Activated T-cell treated with anti-CD3 and anti-CD28 coated beads, Interleukin-2, amount 50 U/mL, for 24 hours (primary cell): ENCODE data around the gene ITGA1.
A peak's percentile ranks its signal among the peaks of the same experiment; 100 is the strongest.
"Not testable (repeated sequence)": the region's sequence is repeated elsewhere in the genome, so short reads cannot be mapped to it uniquely, and the experiment has no call there.

Experiments
- DNase-seq: peaks from one replicate; pipeline ENCODE4 v3.0.0-alpha.2; 2020
- H3K27ac Mint-ChIP-seq: 2 replicates; pipeline ENCODE4 v1.8.0; 2020; ENCODE audit warnings: mild to moderate bottlenecking, mixed read lengths
- H3K27me3 Mint-ChIP-seq: 2 replicates; pipeline ENCODE4 v1.8.0; 2020; ENCODE audit warnings: mixed read lengths
- H3K36me3 Mint-ChIP-seq: 2 replicates; pipeline ENCODE4 v1.8.0; 2020; ENCODE audit warnings: low read depth, mixed read lengths
- H3K4me1 Mint-ChIP-seq: 2 replicates; pipeline ENCODE4 v1.8.0; 2020; ENCODE audit warnings: low read depth, mixed read lengths
- H3K4me3 Mint-ChIP-seq: 2 replicates; pipeline ENCODE4 v1.8.0; 2020; ENCODE audit warnings: mild to moderate bottlenecking, moderate library complexity, mixed read lengths
- H3K9me3 Mint-ChIP-seq: 2 replicates; pipeline ENCODE4 v1.8.0; 2020; ENCODE audit warnings: mixed read lengths

Gene ITGA1

GRCh38 chr5:52787600-52788504, at the start of gene ITGA1, which contains the start of gene PELO:
TSS of gene ITGA1 (plus strand) at chr5:52787916. CDS start at chr5:52788354, 438 bp downstream.
TSS of gene PELO (plus strand) at chr5:52787916. CDS start at chr5:52800395, 12,479 bp downstream.
- peak; percentile 72 for DNase-seq
- no peaks in the 10 kb centered on the region for H3K9me3 Mint-ChIP-seq
- no peaks in the 10 kb centered on the region for H3K36me3 Mint-ChIP-seq
- H3K4me3 Mint-ChIP-seq = peak within 1 kb of the TSS; percentile 87
- peak within 1 kb of the TSS; percentile 81 for H3K27ac Mint-ChIP-seq
- peaks cover 50% of the 10 kb centered on the region for H3K4me1 Mint-ChIP-seq
- peaks cover 8% of the 10 kb centered on the region for H3K27me3 Mint-ChIP-seq

DNA sequence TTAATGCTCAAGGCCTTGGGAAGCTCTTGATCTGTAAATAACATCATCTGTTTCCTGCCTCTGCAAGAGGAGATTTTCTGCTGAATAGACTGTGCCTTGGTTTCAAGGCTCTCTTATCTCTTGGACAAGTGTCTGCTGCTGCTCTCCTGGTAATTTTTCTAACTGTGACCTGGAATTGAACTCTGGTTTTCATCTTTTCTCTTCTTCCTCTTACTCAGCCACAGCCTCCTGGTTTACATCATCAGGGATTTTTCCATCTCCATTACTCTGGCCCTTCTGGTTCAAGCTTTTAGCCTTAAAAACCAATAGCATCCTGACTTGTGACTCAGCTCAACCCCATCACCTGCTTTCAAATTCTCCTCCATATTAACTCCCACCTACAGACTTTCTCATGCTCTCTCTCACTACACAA, 49.6 kb upstream of the ITGA1 start:
- Mint-ChIP-seq H3K4me1 (peaks cover 40% of the 10 kb centered on the region), H3K27ac (peak overlapping the region; percentile 4), H3K4me3 (no peak overlapping the region), H3K36me3 (no peaks in the 10 kb centered on the region), H3K9me3 (peaks cover 4% of the 10 kb centered on the region), H3K27me3 (no peaks in the 10 kb centered on the region)
- no peak for DNase-seq

DNA sequence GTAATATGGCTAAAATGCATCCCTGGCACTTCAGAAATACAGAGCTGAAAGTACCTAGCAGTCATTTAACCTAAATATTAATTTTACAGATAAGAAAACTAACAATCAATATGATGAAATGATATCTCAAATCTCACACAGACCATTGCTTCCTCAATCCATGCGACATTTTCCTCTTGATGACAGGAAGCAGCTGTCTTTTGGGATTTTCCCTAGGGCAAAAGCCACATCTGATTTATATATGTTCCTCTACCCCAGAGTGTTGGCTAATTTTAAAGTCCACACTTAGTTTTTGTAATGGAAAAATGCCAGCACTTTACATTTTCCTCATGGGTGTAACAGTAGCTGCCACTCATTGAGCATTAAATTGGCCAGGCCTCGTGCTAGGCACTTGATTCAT, 47.7 kb upstream of the ITGA1 start:
- no peak overlapping the region for H3K27ac Mint-ChIP-seq
- DNase-seq = no peak
- H3K4me1 Mint-ChIP-seq = peaks cover 57% of the 10 kb centered on the region
- H3K27me3 Mint-ChIP-seq = no peaks in the 10 kb centered on the region
- peaks cover 4% of the 10 kb centered on the region for H3K9me3 Mint-ChIP-seq
- H3K36me3 Mint-ChIP-seq = no peaks in the 10 kb centered on the region
- no peak overlapping the region for H3K4me3 Mint-ChIP-seq

DNA sequence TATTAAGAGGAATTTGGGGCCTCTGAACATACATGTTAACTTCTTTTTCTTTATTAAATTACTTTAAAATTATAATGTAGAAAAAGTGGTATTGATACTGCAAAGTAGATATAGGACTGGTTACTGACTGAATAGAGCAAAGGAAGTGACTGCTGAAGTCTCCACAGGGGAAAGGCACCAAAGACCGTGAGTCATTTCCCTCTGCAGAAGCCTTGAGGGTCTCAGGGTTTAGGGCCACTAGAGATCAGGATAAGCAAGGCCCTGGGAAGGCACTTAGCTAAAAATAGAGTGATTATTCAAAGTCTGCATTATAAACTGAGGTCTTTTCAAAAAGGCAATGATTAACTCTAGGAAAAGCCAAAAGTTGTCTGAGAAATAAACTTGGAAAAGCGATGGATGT, 44.7 kb upstream of the ITGA1 start:
- no peaks in the 10 kb centered on the region for H3K27me3 Mint-ChIP-seq
- peak overlapping the region; percentile 18 for H3K27ac Mint-ChIP-seq
- peaks cover 70% of the 10 kb centered on the region for H3K4me1 Mint-ChIP-seq
- peak overlapping the region; percentile 4 for H3K4me3 Mint-ChIP-seq
- no peaks in the 10 kb centered on the region for H3K9me3 Mint-ChIP-seq
- no peaks in the 10 kb centered on the region for H3K36me3 Mint-ChIP-seq
- DNase-seq = no peak

DNA sequence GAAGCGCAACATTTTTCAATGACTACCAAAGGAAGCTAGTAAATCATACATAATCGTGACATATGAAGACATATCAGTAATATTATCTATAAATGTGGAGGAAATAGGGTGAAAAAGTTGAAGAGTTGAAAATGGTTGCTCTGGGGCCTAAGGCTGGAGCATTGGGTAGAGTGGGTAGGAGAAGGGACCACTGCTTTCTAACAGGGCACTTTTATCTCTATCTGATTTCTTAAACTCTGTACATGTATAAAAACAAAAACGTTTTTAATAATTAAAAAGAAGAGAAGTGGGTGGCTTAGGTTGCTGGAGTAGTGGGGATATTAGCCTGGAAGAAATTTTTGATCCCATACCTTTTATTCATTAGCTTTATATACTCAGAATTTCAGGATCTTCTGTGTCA, 44.2 kb upstream of the ITGA1 start:
- no peak for DNase-seq
- Mint-ChIP-seq H3K9me3 (no peaks in the 10 kb centered on the region), H3K27ac (peak overlapping the region; percentile 62), H3K27me3 (no peaks in the 10 kb centered on the region), H3K4me1 (peaks cover 70% of the 10 kb centered on the region), H3K36me3 (no peaks in the 10 kb centered on the region), H3K4me3 (peak overlapping the region; percentile 4)

- no peak for DNase-seq
- Mint-ChIP-seq H3K4me3 (no peak overlapping the region), H3K36me3 (no peaks in the 10 kb centered on the region), H3K27me3 (no peaks in the 10 kb centered on the region), H3K27ac (peak overlapping the region; percentile 62), H3K4me1 (peaks cover 70% of the 10 kb centered on the region), H3K9me3 (no peaks in the 10 kb centered on the region)
Measured at GRCh38 chr5:52743970-52744369, 43.7 kb upstream of the ITGA1 start.

GRCh38 chr5:52744867-52745458, 42.8 kb upstream of the ITGA1 start:
- not testable (repeated sequence) for DNase-seq, H3K9me3 Mint-ChIP-seq, H3K4me3 Mint-ChIP-seq, H3K36me3 Mint-ChIP-seq, H3K27me3 Mint-ChIP-seq
- H3K4me1 Mint-ChIP-seq = peaks cover 69% of the 10 kb centered on the region
- H3K27ac Mint-ChIP-seq = peak overlapping the region; percentile 22

- no peaks in the 10 kb centered on the region for H3K9me3 Mint-ChIP-seq
- no peak overlapping the region for H3K4me3 Mint-ChIP-seq
- H3K27me3 Mint-ChIP-seq = no peaks in the 10 kb centered on the region
- H3K36me3 Mint-ChIP-seq = no peaks in the 10 kb centered on the region
- H3K27ac Mint-ChIP-seq = no peak overlapping the region
- peaks cover 63% of the 10 kb centered on the region for H3K4me1 Mint-ChIP-seq
- no peak for DNase-seq
Measured at GRCh38 chr5:52746539-52746938, 41.2 kb upstream of the ITGA1 start.

DNA sequence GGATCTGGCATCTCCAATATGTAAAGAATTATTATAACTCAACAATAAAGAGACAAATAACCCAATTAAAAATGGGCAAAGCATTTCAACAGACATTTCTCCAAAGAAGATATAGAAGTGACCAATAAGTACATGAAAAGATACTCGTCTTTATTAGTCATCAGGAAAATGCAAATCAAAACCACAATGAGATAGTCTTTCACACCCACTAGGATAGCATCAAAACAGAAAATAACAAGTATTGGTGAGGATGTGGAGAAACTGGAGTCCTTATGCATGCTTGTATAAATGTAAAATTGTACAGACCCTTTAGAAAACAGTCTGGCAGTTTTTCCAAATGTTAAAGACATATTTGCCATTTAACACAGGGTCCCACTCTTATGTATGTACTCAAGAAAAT, 39.1 kb upstream of the ITGA1 start:
- Mint-ChIP-seq H3K4me1 (peaks cover 47% of the 10 kb centered on the region), H3K36me3 (no peaks in the 10 kb centered on the region), H3K27ac (peak overlapping the region; percentile 32), H3K27me3 (no peaks in the 10 kb centered on the region), H3K9me3 (no peaks in the 10 kb centered on the region), H3K4me3 (no peak overlapping the region)
- DNase-seq = no peak

DNA sequence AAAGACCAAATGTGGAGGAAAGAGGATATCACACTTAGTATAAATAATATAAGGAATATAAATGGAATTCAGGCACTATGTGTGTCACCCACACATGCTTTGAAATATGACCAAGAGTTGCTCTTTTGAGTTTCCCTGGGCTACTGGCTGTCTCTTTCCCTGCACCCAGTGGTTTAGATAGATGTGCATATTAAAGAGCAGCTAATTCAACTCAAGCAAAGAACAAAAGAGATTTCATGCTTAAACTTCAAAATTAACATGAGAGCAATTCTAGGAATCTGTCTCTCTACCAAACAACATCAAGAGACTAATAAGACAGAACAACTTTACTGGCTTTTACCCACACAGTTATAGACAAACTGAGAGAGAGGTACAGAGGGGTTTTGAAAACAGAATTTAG, 38.0 kb upstream of the ITGA1 start:
- H3K27ac Mint-ChIP-seq = no peak overlapping the region
- no peaks in the 10 kb centered on the region for H3K27me3 Mint-ChIP-seq
- no peak overlapping the region for H3K4me3 Mint-ChIP-seq
- H3K9me3 Mint-ChIP-seq = no peaks in the 10 kb centered on the region
- no peak for DNase-seq
- H3K4me1 Mint-ChIP-seq = peaks cover 37% of the 10 kb centered on the region
- no peaks in the 10 kb centered on the region for H3K36me3 Mint-ChIP-seq

DNA sequence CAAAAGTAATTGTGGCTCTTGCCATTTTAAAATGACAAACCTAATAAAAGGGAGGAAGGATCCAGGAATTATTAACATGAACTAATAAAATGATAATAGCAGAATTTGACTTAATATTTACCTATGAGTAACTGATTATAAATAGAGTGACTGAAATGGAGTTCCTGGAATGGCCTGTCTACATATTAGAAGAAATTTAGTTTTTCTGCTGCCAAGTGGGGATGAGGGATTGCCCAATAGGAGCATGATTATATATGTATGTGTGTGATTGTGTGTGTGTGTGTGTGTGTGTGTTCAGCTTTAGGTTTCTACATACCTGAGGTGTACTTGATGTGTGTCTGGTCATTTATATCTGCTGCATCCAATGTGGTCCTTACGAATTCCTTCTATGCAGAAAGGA, 36.6 kb upstream of the ITGA1 start:
- Mint-ChIP-seq H3K9me3 (no peaks in the 10 kb centered on the region), H3K27ac (no peak overlapping the region), H3K4me1 (peaks cover 23% of the 10 kb centered on the region), H3K27me3 (no peaks in the 10 kb centered on the region), H3K36me3 (no peaks in the 10 kb centered on the region), H3K4me3 (no peak overlapping the region)
- no peak for DNase-seq

- Mint-ChIP-seq H3K4me3 (no peak overlapping the region), H3K27ac (no peak overlapping the region), H3K27me3 (no peaks in the 10 kb centered on the region), H3K4me1 (peaks cover 6% of the 10 kb centered on the region), H3K36me3 (no peaks in the 10 kb centered on the region), H3K9me3 (no peaks in the 10 kb centered on the region)
- DNase-seq = no peak
Measured at GRCh38 chr5:52754051-52754450, 33.7 kb upstream of the ITGA1 start.

DNA sequence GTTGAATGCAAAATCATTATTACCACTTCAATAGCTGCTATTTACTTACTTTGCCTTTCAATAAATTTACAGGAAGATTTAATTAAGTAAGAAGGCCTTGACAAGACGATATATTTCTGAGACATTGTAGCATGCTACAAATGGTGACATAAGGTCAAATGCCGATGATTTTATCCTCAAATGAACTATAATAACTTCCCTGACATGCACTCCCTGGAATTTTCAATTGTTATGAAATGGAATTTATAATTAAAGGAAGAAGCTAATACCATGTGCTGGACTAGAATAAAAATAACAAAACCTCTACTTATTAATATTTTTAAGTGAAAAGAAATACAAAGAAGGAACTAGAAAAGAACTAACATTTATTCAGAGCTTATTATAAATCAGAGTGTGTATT, 30.2 kb upstream of the ITGA1 start:
- H3K4me3 Mint-ChIP-seq = no peak overlapping the region
- no peak overlapping the region for H3K27ac Mint-ChIP-seq
- peaks cover 26% of the 10 kb centered on the region for H3K4me1 Mint-ChIP-seq
- H3K9me3 Mint-ChIP-seq = peaks cover 13% of the 10 kb centered on the region
- DNase-seq = no peak
- no peaks in the 10 kb centered on the region for H3K27me3 Mint-ChIP-seq
- peaks cover 2% of the 10 kb centered on the region for H3K36me3 Mint-ChIP-seq

GRCh38 chr5:52758014-52758413, 29.7 kb upstream of the ITGA1 start:
- Mint-ChIP-seq H3K27me3 (no peaks in the 10 kb centered on the region), H3K27ac (no peak overlapping the region)

DNA sequence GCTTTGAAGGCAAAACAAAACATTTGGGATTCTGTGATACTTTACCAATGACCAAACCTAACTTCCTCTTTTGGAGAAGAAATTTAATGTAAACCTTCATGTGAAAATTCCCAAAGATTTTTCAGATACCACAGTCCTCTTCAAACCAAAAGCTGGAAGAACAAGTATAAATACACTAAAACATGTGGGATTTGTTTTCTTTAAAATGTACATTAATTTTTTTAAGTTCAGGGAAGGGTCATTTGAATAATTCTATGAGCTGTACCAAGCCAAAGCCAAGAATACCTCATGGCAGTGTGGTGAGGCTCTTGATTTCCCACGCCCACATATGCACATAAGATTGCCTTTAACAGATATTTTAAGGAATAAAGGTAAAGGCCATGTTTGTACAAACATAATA, 28.4 kb upstream of the ITGA1 start:
- no peak overlapping the region for H3K27ac Mint-ChIP-seq
- peaks cover 30% of the 10 kb centered on the region for H3K4me1 Mint-ChIP-seq
- H3K9me3 Mint-ChIP-seq = peaks cover 18% of the 10 kb centered on the region
- no peaks in the 10 kb centered on the region for H3K27me3 Mint-ChIP-seq
- peaks cover 2% of the 10 kb centered on the region for H3K36me3 Mint-ChIP-seq
- DNase-seq = no peak
- H3K4me3 Mint-ChIP-seq = no peak overlapping the region

More at GRCh38 chr5:52758014-52758413, 29.7 kb upstream of the ITGA1 start:
- H3K9me3 Mint-ChIP-seq = peaks cover 13% of the 10 kb centered on the region
- H3K36me3 Mint-ChIP-seq = peaks cover 2% of the 10 kb centered on the region
- no peak overlapping the region for H3K4me3 Mint-ChIP-seq
- DNase-seq = no peak
- peaks cover 26% of the 10 kb centered on the region for H3K4me1 Mint-ChIP-seq
